Adrenal gland (tissue), 12 donors: ENCODE measurements around the gene ZNF48. TPM values are rescaled to one million over a fixed set of nuclear protein-coding genes. Genes with fewer than 3 reads are reported as not detected.

Experiments
- DNase-seq, 7 donors: peaks; one replicate each; pipeline ENCODE4 v3.0.0-alpha.2; 2019 to 2020
- H3K27ac ChIP-seq, 5 donors: fragments of 200-600 bp; sonication (generic) in 4 of 5; 1 replicate in 3 of 5; 2 replicates in 2 of 5; pipeline versions ENCODE4 v1.5.1 to v1.8.0; 2016 to 2020; ENCODE audit warnings: mild to moderate bottlenecking in 1 of 5
- H3K27me3 ChIP-seq: fragments of 200-600 bp; 2 replicates; pipeline ENCODE4 v1.8.0; 2021
- H3K36me3 ChIP-seq, 2 donors: fragments of 200-600 bp; replicated peaks in 1 of 2; 1 replicate in 1 of 2; 2 replicates in 1 of 2; pipeline versions ENCODE4 v1.5.1 to v1.8.0; 2018 to 2022
- H3K4me1 ChIP-seq, 2 donors: fragments of 200-600 bp; replicated peaks in 1 of 2; 1 replicate in 1 of 2; 2 replicates in 1 of 2; pipeline versions ENCODE4 v1.5.1 to v1.8.0; 2018 to 2021
- H3K4me3 ChIP-seq, 4 donors: fragments of 200-600 bp; sonication (generic) in 3 of 4; one replicate each; pipeline ENCODE4 v1.5.1; 2016 to 2018
- H3K9me3 ChIP-seq, 3 donors: fragments of 200-600 bp; sonication (generic) in 1 of 3; replicated peaks in 1 of 3; 1 replicate in 2 of 3; 2 replicates in 1 of 3; pipeline versions ENCODE4 v1.5.1 to v1.8.0; 2016 to 2021
- CTCF ChIP-seq, 6 experiments: fragments of 450-650 bp in 4 of 6; fragments of 200-600 bp in 2 of 6; sonication (generic) in 1 of 6; IDR thresholded peaks; 1 replicate in 5 of 6; 2 replicates in 1 of 6; pipeline versions ENCODE4 v1.5.1 to v1.8.0; 2016 to 2021; ENCODE audit warnings: antibody characterized with exemption in 6 of 6, mild to moderate bottlenecking in 2 of 6, moderate library complexity in 1 of 6
- POLR2A ChIP-seq, 2 donors: fragments of 450-650 bp; IDR thresholded peaks; one replicate each; pipeline ENCODE4 v1.6.1; 2017; ENCODE audit warnings: antibody characterized with exemption in 2 of 2, mild to moderate bottlenecking in 2 of 2, moderate library complexity in 1 of 2
- whole genome bisulfite sequencing, 4 donors: extraction: QIAGEN DNeasy Blood & Tissue Kit in 2 of 4; methylation state at CpG; one replicate each; pipeline versions ENCODE4 v1.1.5 to v1.1.7; 2013 to 2017; 5-methylcytosine and 5-hydroxymethylcytosine counted together
- intact Hi-C, 2 donors: fragments of 100-400 bp; cut with DNase I; formaldehyde crosslinking; loops; one replicate each; pipeline versions ENCODE4 v1.14.1 to v1.15.0; 2022 to 2023
- polyA plus RNA-seq, 3 donors: library from polyadenylated mRNA; stranded (reverse); fragments of 200-250 nt in 2 of 3; fragments of 350-450 nt in 1 of 3; fragmentation: Illumina TruSeq in 1 of 3; extraction: RNeasy Lipid Tissue Mini Kit (QIAGEN cat#74804) in 1 of 3; gene quantifications; one replicate each; pipeline ENCODE4 v1.2.3, GENCODE V29; 2013 to 2014
- total RNA-seq, 9 donors: library from RNA; depleted of rRNA in 4 of 9; stranded (reverse); fragments of >200 nt in 4 of 9; fragments of 120-200 nt in 1 of 9; fragmentation: NEBNext Ultra II Directional in 1 of 9; extraction: Animal tissue kit (Norgen Biotek cat#: 25700) in 1 of 9; gene quantifications; one replicate each; pipeline versions ENCODE4 v1.1.0 to v1.2.4, GENCODE V29; 2013 to 2023
- donor health status: healthy with polysubstance abuse.
- donor health status: Bipolar disorder and iron deficiency.
- donor health status: DM: yes; HTN: yes; CAD: no.
- donor health status: DM: no; HTN: no; CAD: no.
- donor health status: DM: no; HTN: no; CAD: no.
- donor health status: DM: yes; HTN: yes; CAD: no.

Gene ZNF48
- total and polyA plus RNA-seq, 12 donors: 2.6 to 23.8 (median 8.2) TPM

- DNase-seq: peak; percentile 93 to 97 (median 96)
- Histone ChIP-seq H3K4me3 (no peak overlapping the region), H3K9me3 (no peaks in the 10 kb centered on the region), H3K27me3 (no peaks in the 10 kb centered on the region), H3K36me3 (peaks cover 0 to 35% of the 10 kb centered on the region in 2 donors), H3K4me1 (peaks cover 39 to 41% of the 10 kb centered on the region in 2 donors), H3K27ac (peak overlapping the region; percentile 32 to 98 (median 88))
- TF ChIP-seq POLR2A (IDR thresholded peaks at IDR 0.05) (peak in 1 of 2 donors; percentile 57), CTCF (IDR thresholded peaks at IDR 0.05) (no peak)
- WGBS, 4 donors: 41 to 59% (median 57%) methylated on average over 8 to 11 of the region's 11 CpGs
- intact Hi-C loops: no loop called here
Measured at GRCh38 chr16:30351586-30352419, 43.4 kb upstream of the ZNF48 start.

- Histone ChIP-seq H3K27ac (peak overlapping the region; percentile 3 to 98 (median 88)), H3K4me3 (no peak overlapping the region), H3K4me1 (peaks cover 42 to 44% of the 10 kb centered on the region in 2 donors), H3K9me3 (no peaks in the 10 kb centered on the region), H3K36me3 (peaks cover 0 to 43% of the 10 kb centered on the region in 2 donors), H3K27me3 (no peaks in the 10 kb centered on the region)
- TF ChIP-seq CTCF (IDR thresholded peaks at IDR 0.05): peak in 1 of 6 experiments; percentile 7
- TF ChIP-seq POLR2A (IDR thresholded peaks at IDR 0.05): no peak
- 75 to 81% (median 78%) methylated on average over 13 to 14 of the region's 14 CpGs for WGBS, 4 donors
- intact Hi-C loops: no loop called here
- peak in 2 of 7 donors; percentile 26 to 40 for DNase-seq
Measured at GRCh38 chr16:30352488-30353401, 42.5 kb upstream of the ZNF48 start.

GRCh38 chr16:30353438-30354129, 41.6 kb upstream of the ZNF48 start:
- peak in 3 of 7 donors; percentile 22 to 37 (median 31) for DNase-seq
- H3K36me3 ChIP-seq: peaks cover 0 to 52% of the 10 kb centered on the region in 2 donors
- H3K9me3 ChIP-seq: no peaks in the 10 kb centered on the region
- H3K27ac ChIP-seq: peak overlapping the region in 3 of 5 donors; percentile 72 to 98 (median 98)
- no peaks in the 10 kb centered on the region for H3K27me3 ChIP-seq
- TF ChIP-seq POLR2A (IDR thresholded peaks at IDR 0.05) (no peak), CTCF (IDR thresholded peaks at IDR 0.05) (no peak)
- peak overlapping the region in 1 of 4 donors; percentile 90 for H3K4me3 ChIP-seq
- peaks cover 42 to 44% of the 10 kb centered on the region in 2 donors for H3K4me1 ChIP-seq
- 84 to 93% (median 87%) methylated on average over 13 to 23 of the region's 23 CpGs for WGBS, 4 donors
- intact Hi-C loops: no loop called here
